Activated CD4-positive, alpha-beta T cell treated with anti-CD3 and anti-CD28 coated beads, Interleukin-2, amount 50 U/mL, for 24 hours (primary cell): ENCODE results near the gene ITPR2.
"Not testable (repeated sequence)": the region's sequence is repeated elsewhere in the genome, so short reads cannot be mapped to it uniquely, and the experiment has no call there.

Experiments
- DNase-seq, 2 donors: peaks; one replicate each; pipeline ENCODE4 v3.0.0-alpha.2; 2020; ENCODE audit warnings: low read depth in 1 of 2, low spot score in 1 of 2

The ITPR2 gene

DNA sequence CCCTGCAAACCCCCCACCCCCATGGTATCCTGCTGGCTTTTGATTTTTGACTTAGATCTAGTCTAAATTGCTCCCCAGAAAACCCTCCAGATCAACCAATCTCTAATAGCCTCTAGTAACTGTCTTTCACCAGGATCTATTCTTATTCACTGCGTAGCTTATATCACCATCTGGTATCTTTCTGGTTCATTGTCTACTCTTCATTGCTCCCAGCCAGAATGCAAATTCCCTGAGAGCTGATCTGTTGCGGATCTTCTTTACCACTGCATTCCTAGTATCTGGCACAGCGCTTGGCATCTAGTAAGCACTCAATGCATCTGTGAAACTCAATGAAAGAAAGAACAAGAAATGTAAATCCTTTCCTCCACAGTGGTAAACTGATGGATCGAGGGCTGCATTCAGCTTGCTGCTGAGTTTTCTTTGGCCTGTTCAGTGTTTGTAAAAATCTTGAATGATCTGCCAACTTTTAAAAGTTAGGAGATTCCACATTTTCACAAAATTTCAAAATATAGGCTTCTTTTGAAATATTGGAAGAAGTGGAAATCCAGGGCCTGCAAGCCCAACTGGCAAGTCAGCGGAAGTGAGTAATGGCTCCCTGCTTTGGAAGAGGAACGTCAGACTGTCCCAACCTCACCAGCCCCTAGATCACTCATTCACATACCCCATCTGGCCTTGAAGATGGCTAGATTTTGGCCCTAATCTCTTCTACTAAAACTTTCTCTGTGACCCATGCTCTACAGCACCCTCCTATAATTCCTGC lies 363.4 kb downstream of the ITPR2 start:
- no peak for DNase-seq

DNA sequence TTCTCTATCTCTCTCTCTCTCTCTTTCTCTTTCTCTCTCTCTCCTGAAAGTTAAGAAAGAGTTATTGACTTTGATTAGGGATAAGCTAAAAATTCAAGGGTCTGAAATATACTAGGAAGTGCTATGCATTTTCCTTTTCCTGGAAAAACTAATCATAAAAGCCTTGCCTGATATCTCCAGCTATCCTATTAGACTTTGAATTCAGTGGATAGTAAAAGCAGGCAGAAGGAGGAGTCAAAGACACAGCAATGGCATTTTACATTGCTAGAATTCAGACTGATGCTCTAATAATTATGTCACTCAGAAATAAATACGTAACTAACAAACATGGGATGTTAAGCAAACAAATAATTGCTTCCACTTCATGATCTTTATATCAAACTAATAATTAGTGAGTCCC lies 365.6 kb downstream of the ITPR2 start:
- no peak for DNase-seq

DNA sequence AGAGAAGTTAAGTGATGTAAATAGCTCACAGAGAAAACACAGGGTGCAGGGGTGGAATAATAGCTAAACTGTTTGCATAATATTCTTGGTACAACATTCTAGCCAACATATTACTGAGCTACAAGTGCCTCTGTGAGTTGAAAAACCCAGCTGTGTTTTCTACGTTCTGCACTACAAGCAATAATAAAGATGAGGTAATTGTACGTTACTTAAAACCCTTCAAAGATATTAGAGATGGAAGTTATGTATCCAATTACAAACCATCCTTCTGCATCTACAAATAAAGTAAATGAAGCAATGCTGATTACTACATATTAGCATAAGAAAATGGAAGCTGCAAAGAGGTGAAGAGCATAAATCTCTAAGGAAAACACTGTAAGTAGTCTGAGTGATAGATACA lies 366.3 kb downstream of the ITPR2 start:
- no peak for DNase-seq

DNA sequence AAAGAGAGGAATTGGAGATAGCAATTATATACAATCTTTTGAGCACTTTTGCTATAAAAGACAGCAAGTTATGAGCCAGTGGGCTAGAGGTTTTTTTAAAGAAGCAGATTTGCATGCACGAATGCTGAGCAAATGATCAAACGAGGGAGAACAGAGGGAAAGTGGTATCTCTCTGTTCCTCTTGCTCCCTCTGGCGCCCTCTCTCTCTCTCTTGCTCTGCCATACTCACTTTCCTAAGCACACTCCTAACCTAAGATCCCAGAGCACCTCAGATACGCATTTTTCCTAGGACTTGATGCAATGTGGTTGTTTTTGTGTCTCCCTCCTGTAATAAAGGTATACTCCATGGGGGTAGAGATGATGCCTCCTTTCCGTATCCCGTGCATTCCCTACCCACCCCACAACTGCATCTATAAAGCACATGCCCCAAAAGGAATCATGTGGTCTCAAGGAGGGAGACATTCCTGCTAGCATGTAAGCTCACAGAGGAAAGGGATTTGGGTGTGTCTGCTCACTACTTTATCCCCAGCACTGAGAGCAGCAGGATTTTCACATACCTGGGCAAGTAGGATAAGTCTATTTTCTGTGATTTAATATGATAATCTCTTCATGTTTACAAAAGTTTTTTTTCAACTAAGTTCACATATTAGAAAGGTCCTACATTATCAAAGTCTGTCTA lies 367.4 kb downstream of the ITPR2 start:
- DNase-seq = no peak

DNA sequence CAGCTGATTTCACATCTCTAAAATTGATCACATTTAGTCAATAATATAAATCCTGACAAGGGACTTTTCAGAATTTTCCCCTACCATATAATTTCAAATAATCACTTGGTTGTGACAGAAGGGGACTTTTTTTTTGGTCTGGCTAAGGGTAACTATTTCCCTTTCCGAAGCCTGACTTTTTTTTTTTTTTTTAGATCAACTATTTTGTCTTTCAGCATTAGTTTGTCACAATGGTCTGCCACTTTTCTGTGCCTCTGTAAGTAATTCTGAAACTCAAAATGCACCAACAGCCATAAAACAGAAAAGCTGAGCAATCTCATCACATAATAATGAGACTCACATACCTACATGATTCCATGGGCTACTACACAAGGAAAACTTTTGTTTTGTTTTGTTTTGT lies 371.2 kb downstream of the ITPR2 start:
- DNase-seq = no peak

DNA sequence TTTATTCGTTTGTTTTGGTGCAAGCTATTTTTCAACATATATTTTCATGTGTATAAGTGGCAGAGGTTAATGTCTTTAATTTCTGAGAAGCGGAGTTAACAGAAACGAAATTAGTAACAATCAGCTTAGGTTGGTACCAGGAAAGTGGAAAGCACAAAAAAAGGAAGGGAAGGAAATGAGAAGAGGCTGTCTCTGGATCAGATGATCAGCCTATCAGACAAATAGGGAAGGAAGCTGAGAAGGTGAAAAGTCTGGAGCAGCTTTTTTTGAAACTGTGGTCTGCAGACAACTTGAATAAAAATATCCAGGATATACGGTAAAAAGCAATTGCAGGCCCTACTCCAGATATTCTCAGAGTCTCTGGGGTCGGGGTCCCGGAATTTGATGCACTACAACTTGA lies 372.6 kb downstream of the ITPR2 start:
- no peak for DNase-seq

DNA sequence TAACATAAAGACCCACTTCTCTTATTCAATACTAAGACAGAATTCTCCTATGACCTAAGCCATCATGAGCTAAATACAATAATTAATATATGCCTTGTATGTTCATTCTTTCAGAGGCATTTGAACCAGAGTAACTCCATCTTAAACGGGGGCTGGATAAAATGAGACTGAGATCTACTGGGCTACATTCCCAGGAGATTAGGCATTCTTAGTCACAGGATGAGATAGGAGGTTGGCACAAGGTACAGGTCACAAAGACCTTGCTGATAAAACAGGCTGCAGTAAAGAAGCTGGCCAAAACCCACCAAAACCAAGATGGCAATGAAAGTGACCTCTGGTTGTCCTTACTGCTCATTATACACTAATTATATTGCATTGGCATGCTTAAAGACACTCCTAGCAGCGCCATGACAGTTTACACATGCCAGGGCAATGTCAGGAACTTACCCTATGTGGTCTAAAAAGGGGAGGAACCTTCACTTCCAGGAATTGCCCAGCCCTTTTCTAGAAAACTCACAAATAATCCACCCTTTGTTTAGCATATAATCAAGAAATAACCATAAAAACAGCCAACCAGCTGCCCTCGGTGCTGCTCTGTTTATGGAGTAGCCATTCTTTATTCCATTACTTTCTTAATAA lies 376.9 kb downstream of the ITPR2 start:
- no peak for DNase-seq

DNA sequence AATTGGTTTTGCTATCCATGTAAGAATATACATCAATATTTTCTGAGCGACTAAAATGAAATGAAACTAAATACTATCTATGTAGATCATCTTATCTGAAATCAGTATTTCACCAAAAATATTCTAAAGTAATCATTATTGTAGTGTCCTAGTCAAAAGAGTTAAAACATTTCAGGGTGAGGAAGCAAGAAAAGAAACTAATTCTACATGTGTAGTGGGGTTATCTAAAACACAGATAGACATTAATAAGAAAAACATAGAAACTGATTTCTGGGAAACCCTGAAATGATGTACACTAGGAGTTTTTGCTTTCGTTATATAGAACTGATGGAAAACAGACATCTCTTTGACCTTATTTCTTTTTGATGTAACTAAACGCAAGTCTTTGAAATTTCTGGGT lies 379.7 kb downstream of the ITPR2 start:
- DNase-seq = no peak

DNA sequence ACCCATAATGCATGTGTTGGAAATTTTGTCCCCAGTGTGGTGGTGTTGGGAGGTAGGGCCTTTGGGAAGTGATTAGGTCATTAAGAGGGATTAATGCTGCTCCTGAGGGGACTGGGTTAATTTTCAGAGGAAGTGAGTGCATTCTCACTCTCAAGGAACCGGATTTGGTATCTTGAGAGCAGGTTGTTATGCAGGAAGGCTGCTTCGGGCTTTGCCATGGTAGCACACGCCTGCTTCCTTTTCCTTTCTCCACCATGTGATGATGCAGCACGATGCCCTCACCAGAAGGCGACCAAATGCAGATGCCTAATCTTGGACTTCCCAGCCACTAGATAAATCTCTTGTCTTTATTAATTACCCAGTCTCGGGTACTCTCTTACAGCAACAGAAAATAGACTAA lies 380.5 kb downstream of the ITPR2 start:
- no peak for DNase-seq

DNA sequence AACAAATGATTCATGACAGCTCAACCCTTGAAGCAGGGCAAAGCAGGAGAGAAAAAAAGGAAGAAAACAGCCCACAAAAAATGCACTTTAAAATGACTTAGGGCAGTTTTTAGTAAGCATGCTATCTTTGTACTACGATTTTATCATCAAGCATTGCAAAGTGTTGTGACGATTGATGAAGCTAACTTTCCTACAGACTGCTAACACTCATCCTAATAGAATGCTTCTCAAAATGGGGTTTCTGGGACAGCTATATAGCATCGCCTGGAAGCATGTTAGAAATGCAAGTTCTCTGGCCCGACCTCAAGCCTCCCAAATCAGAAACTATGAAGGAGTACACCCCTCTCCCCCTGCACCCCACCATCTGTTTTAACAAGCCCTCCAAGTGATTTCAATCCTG lies 381.2 kb downstream of the ITPR2 start:
- no peak for DNase-seq

DNA sequence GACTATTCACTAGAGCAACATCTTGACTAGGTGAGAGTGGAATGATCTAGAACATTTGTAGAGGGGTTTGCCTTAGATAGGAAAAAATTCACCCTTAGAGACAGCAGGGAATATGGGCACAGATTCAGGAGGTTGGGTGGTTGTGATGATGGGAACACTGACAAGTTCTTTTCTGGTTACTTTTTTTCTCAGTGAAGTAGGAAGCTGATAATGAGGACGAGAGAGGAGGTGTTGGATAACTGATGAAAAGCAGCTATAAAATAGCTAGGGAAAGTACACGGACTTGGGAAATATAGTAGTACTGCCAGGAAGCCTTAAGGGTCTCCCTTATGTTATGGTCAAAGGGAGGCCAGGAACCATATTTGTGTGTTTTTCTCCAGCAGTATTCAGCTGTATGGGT lies 387.1 kb downstream of the ITPR2 start:
- DNase-seq = no peak

DNA sequence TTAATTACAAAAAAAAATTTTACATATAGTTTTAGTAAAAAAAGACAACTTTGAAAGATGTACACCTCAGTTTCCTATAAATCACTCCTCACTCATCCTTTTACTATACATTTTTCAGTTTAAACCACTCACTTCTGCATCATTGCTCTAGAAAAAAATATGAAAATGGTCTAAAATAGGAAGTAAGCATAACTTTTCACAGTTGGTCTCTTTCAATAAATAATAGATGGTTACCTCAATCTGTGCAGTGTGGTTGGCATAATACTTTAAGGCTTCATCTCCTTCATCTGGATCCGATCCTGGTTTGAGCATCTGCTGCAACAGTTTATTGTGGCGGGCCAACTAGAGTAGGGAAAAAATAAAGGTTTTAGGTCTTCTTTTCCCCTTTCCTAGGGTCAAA lies 389.7 kb downstream of the ITPR2 start:
- no peak for DNase-seq

DNA sequence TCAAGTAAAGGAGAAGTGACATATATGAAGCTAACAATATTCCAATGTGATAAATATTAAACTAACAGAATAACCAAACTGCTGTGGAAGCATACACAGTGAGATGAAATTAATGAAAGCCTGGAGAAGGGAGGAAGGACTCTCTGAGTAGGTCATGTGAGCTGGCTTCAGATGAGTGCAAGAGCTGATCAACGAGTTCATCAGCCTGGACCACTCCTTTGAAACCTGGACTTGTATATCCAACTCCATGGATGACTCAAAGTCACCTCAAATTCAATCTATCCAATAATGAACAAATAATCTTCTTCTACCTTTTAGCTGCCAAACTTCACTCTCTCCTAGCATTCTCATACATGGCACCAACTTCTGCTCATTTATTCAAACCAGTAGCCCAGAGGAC lies 391.6 kb downstream of the ITPR2 start:
- no peak for DNase-seq

DNA sequence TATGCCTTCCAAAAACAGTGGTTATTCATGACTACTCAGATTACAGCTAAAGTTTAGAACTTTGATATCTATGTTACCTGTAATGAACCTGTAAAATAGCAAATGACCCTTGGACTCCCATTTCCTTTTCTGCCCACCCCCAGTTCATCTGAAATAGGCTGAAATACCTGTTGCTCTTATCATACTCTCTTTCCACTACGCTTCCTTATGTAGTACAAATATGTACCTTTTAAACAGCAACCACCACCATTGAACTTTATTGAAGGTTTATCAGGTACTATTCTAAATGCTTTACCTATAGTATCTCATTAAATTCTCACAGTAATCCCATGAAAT lies 398.0 kb downstream of the ITPR2 start:
- no peak for DNase-seq

DNA sequence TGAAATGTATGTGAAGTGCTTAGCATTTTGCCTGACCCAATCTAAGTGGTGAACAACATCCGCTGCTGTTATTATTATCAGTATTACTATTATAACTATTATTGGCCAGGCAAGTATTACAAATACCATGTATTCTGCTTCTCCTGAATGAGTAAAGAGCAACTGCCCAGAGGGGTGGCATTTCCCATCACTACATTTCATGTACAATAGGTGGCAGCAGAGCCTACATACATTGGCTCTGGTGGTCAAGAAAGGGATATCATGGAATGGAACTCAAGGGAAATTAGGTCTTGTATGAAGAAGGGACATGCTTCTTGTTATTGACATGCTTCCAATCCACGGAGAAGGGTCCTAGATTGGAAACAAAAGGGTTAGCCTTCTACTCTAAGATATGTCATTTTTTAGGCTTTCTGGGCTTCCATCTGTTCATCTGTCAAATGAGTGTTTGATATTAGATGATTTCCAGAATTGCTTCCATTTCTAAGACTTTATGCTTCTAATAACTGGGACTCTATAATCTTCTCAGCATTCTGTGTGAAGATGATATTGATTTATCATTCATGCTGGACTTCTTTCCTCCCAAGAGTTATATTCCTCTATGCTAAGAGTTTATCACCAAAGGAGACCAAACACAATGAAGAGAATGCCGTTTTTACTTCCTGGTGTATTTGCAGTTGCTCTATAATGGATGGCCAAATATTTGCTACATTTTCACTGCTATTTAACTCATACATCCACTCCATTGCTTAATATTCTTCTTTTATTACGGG lies 398.5 kb downstream of the ITPR2 start:
- no peak for DNase-seq

DNA sequence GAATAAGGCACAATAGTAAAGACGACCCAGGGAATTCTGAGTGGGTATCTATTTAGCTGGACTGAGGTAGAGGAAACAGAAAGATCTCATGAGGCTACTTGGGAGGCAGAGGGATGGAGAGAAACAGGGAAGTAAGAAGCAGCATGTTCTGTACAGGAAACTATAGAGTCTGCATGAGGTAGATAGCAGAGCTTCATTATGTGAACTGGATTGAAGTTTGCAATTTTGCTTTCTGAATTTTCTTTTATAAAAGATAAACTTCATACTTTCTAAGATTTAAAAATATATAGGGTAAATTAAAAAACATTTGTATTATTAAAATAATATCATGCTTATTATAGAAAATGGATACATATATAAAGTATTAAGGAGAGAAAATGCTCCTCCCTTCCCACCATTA lies 399.3 kb downstream of the ITPR2 start:
- not testable (repeated sequence) for DNase-seq

DNA sequence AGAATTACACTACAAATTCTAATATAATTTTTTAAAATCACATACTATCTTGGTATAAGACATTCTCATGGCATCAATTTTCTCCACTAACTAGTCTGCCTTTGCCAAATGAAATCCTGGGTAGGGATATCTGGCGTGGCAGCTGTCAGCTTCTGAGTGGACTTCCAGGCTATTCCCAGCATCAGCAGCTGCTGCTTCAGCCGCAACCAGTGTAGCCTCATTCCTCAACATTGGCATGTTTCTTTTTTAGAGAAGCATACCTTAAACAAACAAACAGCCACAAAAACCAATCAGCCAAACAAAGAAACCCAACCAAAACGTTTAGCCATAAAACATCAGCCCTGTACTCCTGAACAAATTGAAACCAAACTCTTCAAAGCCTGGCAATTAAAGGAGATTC lies 401.8 kb downstream of the ITPR2 start:
- DNase-seq = no peak

DNA sequence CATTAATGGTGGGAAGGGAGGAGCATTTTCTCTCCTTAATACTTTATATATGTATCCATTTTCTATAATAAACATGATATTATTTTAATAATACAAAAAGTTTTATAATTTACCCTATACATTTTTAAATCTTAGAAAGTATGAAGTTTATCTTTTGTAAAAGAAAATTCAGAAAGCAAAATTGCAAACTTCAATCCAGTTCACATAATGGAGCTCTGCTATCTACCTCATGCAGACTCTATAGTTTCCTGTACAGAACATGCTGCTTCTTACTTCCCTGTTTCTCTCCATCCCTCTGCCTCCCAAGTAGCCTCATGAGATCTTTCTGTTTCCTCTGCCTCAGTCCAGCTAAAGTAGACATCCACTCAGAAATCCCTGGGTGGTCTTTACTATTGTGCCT lies 402.4 kb downstream of the ITPR2 start:
- not testable (repeated sequence) for DNase-seq

DNA sequence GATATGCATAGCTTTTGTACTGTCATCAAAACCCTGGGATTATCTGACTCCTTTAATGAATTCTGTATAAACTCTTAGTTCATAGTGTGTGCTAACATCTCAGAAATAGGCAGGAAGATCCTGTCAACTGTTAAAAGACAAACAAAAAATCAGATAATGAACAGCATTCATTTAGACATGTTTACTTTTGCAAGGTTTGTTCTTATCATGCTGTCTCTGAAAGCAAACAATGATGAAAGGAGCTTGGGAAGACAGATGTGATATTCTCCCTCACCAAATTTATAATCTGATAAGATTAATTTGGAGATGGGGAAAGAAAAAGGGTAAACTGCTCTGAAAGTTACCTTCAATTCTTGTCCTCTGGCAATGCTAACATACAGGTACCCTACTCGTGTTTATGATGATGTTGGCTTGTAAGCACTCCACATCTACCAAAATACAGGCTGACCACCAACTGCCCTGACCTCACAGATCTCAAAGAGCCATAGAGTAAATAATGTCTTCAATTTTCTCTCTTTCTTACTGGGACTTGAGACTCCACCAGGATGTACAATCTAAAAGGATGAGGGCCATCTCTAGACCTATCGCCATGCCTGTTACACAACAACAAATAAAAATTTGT lies 403.8 kb downstream of the ITPR2 start:
- DNase-seq = no peak

DNA sequence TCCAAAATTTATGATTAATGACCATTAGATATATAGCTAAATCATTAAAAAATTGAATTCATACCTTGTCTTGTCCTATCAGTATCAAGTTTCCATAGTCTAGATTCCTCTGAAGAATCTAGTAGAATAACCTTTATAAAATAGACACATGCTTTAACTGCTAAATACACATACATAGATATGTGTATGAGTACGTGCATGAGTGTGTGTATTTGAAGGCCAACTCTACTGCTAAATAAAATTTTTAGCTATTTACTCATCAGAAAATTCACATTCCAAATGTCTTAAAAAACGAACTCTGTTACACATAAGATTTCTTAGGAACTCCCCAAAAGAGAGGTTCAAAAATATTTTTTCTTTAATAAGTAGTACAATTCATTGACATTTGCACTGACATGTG lies 404.6 kb downstream of the ITPR2 start:
- DNase-seq = no peak

DNA sequence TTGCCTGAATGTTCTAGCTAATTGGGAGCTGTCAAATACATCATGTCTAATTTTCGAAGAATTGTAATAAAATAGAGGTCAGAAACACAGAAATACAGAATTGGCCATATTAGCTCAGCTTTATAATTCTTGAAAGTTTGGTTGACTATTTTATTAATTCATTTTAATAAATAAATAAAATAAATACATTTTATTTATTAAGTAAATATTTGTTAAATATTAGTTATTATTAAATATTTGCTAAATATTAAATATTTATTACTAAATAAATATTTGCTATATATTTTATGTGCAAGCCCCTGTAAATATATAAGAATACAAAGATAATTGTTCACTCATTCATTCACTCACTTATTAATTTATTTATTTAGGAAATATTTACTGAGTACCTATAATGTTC lies 406.3 kb downstream of the ITPR2 start:
- no peak for DNase-seq
